ENCODE measurements around the gene SRRM1. TPM values are rescaled to one million over a fixed set of nuclear protein-coding genes. Genes with fewer than 3 reads are reported as not detected.
"Not testable (repeated sequence)": the region's sequence is repeated elsewhere in the genome, so short reads cannot be mapped to it uniquely, and the experiment has no call there.

Gene SRRM1
- total RNA-seq, 1 experiment from 2014 or later: 160 TPM

DNA sequence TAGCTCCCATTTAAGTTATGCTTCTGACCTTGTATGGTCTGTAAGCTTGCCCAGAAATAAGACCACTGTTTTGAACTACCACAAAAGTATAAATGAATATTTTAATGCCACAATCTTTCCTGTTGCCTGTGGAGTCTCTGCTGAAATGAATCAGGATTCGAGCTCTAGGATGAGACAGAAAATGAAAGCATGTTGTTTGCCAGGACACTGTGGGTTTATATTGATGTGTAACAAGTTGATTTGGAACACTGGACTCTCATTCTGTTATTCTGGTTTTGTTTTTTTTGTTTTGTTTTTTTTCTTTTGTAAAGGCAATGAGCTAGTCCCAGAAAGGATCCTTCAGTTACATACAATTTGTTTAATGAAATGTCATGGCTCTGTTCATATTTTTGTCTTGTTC is 29.6 kb downstream of the SRRM1 start:
- H3K27me3 ChIP-seq (ENCODE audit: control insufficient read depth, insufficient read depth, low read length); DNase-seq (ENCODE audit: low read depth, low spot score); H3K4me1 ChIP-seq (ENCODE audit: control insufficient read depth, insufficient read depth, low read length); H3K9me3 ChIP-seq (ENCODE audit: control insufficient read depth, insufficient read depth, low read depth, low read length); H3K27ac ChIP-seq (ENCODE audit: low read length); intact Hi-C loops (cut with micrococcal nuclease; ENCODE audit: unreplicated experiment); ATAC-seq; in situ Hi-C loops (cut with HindIII; ENCODE audit: low pct_unique_long_range_greater_than_20kb, low sequenced_read_pairs); H3K4me3 ChIP-seq (ENCODE audit: low read depth in 2 of 2, low read length in 2 of 2): not testable (repeated sequence)
- ChIA-PET CTCF (interaction anchor here (0.6 kb wide), 1 partner anchor 293 kb away, joined by 4 read pairs; no protein-coding TSS in a partner anchor), POLR2A (interaction anchor here (0.6 to 0.7 kb wide), 3 partner anchors 26 to 418 kb away, joined by 3 to 7 read pairs (median 5); no protein-coding TSS in a partner anchor)
- peaks cover 50% of the 10 kb centered on the region for H3K36me3 ChIP-seq (ENCODE audit: control insufficient read depth, insufficient read depth, low read length)
- TSS peak; percentile 87 for BruUV-seq (replicated peaks)

DNA sequence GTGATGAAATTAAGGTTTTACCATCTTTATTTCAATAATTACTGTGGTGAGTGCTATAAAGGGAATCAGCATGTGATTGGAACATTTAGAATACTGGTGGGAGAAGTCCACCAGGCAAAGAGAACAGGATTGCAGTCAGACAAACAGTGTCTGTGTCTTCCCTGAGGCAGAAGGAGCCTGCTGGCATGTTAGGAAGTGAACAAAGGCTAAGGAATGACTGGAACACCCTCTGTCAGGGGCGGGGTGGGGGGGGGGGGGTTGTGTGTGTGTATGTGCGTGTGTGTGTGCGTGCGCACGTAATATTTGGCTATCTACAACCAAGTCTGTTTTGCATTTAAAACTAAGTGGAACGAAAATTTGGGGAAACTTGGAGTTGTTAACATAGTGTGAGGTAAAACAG is 30.2 kb downstream of the SRRM1 start:
- H3K27ac ChIP-seq (ENCODE audit: low read length): no peak overlapping the region
- H3K9me3 ChIP-seq (ENCODE audit: control insufficient read depth, insufficient read depth, low read depth, low read length): no peaks in the 10 kb centered on the region
- POLR2A ChIA-PET: interaction anchor here (0.6 to 0.7 kb wide), 2 partner anchors 27 to 150 kb away, joined by 3 to 7 read pairs; no protein-coding TSS in a partner anchor

DNA sequence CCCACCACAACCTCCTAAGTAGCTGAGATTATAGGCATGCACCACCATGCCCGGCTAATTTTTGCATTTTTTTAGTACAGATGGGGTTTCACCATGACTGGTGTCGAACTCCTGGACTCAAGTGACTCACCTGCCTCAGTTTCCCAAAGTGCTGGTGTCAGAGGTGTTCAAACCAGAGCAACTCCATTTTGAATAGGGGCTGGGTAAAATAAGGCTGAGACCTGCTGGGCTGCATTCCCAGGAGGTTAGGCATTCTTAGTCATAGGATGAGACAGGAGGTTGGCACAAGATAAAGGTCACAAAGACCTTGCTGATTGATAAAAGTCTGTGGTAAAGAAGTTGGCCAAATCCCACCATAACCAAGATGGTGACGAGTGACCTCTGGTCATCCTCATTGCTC is 35.3 kb downstream of the SRRM1 start:
- BruUV-seq (replicated peaks); DNase-seq (ENCODE audit: low read depth, low spot score); H3K27ac ChIP-seq (ENCODE audit: low read length); H3K4me1 ChIP-seq (ENCODE audit: control insufficient read depth, insufficient read depth, low read length); H3K9me3 ChIP-seq (ENCODE audit: control insufficient read depth, insufficient read depth, low read depth, low read length); H3K27me3 ChIP-seq (ENCODE audit: control insufficient read depth, insufficient read depth, low read length); POLR2A ChIA-PET; in situ Hi-C loops (cut with HindIII; ENCODE audit: low pct_unique_long_range_greater_than_20kb, low sequenced_read_pairs); CTCF ChIA-PET; intact Hi-C loops (cut with micrococcal nuclease; ENCODE audit: unreplicated experiment); ATAC-seq; H3K4me3 ChIP-seq (ENCODE audit: low read depth in 2 of 2, low read length in 2 of 2): not testable (repeated sequence)
- peaks cover 12% of the 10 kb centered on the region for H3K36me3 ChIP-seq (ENCODE audit: control insufficient read depth, insufficient read depth, low read length)

More for the DNA sequence above, 30.2 kb downstream of the SRRM1 start:
- CTCF ChIA-PET: no interaction called here
- no peak for ATAC-seq
- Histone ChIP-seq H3K27me3 (ENCODE audit: control insufficient read depth, insufficient read depth, low read length) (no peaks in the 10 kb centered on the region), H3K4me3 (ENCODE audit: low read depth in 2 of 2, low read length in 2 of 2) (no peak overlapping the region), H3K36me3 (ENCODE audit: control insufficient read depth, insufficient read depth, low read length) (peaks cover 46% of the 10 kb centered on the region), H3K4me1 (ENCODE audit: control insufficient read depth, insufficient read depth, low read length) (no peaks in the 10 kb centered on the region)
- no TSS peak for BruUV-seq (replicated peaks)
- TF ChIP-seq, protein P1, sequence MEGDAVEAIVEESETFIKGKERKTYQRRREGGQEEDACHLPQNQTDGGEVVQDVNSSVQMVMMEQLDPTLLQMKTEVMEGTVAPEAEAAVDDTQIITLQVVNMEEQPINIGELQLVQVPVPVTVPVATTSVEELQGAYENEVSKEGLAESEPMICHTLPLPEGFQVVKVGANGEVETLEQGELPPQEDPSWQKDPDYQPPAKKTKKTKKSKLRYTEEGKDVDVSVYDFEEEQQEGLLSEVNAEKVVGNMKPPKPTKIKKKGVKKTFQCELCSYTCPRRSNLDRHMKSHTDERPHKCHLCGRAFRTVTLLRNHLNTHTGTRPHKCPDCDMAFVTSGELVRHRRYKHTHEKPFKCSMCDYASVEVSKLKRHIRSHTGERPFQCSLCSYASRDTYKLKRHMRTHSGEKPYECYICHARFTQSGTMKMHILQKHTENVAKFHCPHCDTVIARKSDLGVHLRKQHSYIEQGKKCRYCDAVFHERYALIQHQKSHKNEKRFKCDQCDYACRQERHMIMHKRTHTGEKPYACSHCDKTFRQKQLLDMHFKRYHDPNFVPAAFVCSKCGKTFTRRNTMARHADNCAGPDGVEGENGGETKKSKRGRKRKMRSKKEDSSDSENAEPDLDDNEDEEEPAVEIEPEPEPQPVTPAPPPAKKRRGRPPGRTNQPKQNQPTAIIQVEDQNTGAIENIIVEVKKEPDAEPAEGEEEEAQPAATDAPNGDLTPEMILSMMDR (IDR thresholded peaks at IDR 0.05): no peak
- TF ChIP-seq, protein P2, sequence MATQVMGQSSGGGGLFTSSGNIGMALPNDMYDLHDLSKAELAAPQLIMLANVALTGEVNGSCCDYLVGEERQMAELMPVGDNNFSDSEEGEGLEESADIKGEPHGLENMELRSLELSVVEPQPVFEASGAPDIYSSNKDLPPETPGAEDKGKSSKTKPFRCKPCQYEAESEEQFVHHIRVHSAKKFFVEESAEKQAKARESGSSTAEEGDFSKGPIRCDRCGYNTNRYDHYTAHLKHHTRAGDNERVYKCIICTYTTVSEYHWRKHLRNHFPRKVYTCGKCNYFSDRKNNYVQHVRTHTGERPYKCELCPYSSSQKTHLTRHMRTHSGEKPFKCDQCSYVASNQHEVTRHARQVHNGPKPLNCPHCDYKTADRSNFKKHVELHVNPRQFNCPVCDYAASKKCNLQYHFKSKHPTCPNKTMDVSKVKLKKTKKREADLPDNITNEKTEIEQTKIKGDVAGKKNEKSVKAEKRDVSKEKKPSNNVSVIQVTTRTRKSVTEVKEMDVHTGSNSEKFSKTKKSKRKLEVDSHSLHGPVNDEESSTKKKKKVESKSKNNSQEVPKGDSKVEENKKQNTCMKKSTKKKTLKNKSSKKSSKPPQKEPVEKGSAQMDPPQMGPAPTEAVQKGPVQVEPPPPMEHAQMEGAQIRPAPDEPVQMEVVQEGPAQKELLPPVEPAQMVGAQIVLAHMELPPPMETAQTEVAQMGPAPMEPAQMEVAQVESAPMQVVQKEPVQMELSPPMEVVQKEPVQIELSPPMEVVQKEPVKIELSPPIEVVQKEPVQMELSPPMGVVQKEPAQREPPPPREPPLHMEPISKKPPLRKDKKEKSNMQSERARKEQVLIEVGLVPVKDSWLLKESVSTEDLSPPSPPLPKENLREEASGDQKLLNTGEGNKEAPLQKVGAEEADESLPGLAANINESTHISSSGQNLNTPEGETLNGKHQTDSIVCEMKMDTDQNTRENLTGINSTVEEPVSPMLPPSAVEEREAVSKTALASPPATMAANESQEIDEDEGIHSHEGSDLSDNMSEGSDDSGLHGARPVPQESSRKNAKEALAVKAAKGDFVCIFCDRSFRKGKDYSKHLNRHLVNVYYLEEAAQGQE (IDR thresholded peaks at IDR 0.05; ENCODE audit: insufficient read depth in 1 of 2, low read depth in 2 of 2, low read length in 1 of 2): no peak
- no peak for DNase-seq (ENCODE audit: low read depth, low spot score)
- in situ Hi-C loops (cut with HindIII; ENCODE audit: low pct_unique_long_range_greater_than_20kb, low sequenced_read_pairs): no loop called here
- intact Hi-C loops (cut with micrococcal nuclease; ENCODE audit: unreplicated experiment): no loop called here
